ENCODE data around the gene RASA3. TPM values are rescaled to one million over a fixed set of nuclear protein-coding genes. Genes with fewer than 3 reads are reported as not detected.

Gene RASA3
- total RNA-seq, 2 experiments from 2014 or later = 3.6 to 17.9 TPM

DNA sequence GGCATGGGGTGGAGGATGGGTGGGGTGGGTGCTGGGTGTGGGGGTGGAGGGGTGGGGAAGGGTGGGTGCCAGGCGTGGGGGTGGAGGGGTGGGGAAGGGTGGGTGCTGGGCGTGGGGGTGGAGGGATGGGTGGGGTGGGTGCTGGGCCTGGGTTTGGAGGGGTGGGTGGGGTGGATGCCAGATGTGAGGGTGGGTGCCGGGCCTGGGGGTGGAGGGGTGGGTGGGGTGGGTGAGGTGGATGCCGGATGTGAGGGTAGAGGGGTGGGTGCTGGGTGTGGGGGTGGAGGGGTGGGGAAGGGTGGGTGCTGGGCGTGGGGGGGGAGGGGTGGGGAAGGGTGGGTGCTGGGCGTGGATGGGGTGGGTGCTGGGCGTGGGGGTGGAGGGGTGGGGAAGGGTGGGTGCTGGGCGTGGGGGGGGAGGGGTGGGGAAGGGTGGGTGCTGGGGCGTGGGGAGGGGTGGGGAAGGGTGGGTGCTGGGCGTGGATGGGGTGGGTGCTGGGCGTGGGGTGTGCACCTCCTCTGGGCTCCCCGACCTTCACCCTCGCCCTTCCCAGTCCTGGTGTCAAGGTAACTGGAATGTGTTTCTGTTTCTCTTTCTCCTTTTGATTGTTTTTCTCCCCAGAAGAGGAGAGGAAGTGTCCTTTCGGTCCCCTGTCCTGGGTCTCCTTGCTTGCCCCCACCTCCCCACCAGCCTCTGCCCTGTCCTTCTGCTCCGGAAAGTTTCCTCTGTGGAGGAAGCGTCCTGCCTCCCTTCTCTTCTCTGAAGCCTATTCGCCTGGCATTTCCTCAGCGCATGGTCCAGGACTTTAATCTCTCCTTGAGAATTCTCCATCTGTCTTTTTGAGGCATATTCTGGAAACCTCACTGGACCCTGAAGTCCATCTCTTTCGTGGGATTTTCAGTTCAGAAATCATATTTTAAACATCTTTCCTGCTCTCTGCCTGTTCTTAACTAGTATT lies 23.8 kb upstream of the RASA3 start:
- Histone ChIP-seq H3K4me1 (ENCODE audit: insufficient read depth, low read length, poor library complexity, severe bottlenecking) (peaks cover 5% of the 10 kb centered on the region), H3K4me3 (ENCODE audit: low read depth, low read length, poor library complexity, severe bottlenecking) (no peak overlapping the region), H3K9me3 (ENCODE audit: low read length) (no peaks in the 10 kb centered on the region), H3K9me2 (ENCODE audit: insufficient read depth, low read length) (no peaks in the 10 kb centered on the region), H3K36me3 (ENCODE audit: insufficient read depth, low read length) (no peaks in the 10 kb centered on the region), H4K20me1 (ENCODE audit: insufficient read depth, low read length) (no peaks in the 10 kb centered on the region), H2AFZ (ENCODE audit: low read length) (no peak overlapping the region), H3K4me2 (ENCODE audit: low read length) (no peak overlapping the region), H3K79me2 (ENCODE audit: insufficient read depth, low read depth, low read length) (no peaks in the 10 kb centered on the region), H3K27ac (ENCODE audit: low read depth, low read length, poor library complexity, severe bottlenecking) (no peak overlapping the region)
- ChIA-PET CTCF (ENCODE audit: unreplicated experiment) (no interaction called here), POLR2A (no interaction called here)
- DNase-seq (ENCODE audit: low spot score) = no peak
- no TSS peak for BruUV-seq (replicated peaks)
- no peak for TF ChIP-seq EZH2phosphoT487 (IDR thresholded peaks at IDR 0.05; ENCODE audit: borderline replicate concordance, low read depth, low read length)
- TF ChIP-seq, protein P1, sequence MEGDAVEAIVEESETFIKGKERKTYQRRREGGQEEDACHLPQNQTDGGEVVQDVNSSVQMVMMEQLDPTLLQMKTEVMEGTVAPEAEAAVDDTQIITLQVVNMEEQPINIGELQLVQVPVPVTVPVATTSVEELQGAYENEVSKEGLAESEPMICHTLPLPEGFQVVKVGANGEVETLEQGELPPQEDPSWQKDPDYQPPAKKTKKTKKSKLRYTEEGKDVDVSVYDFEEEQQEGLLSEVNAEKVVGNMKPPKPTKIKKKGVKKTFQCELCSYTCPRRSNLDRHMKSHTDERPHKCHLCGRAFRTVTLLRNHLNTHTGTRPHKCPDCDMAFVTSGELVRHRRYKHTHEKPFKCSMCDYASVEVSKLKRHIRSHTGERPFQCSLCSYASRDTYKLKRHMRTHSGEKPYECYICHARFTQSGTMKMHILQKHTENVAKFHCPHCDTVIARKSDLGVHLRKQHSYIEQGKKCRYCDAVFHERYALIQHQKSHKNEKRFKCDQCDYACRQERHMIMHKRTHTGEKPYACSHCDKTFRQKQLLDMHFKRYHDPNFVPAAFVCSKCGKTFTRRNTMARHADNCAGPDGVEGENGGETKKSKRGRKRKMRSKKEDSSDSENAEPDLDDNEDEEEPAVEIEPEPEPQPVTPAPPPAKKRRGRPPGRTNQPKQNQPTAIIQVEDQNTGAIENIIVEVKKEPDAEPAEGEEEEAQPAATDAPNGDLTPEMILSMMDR (conservative IDR thresholded peaks at IDR 0.05; ENCODE audit: low read length) = no peak
- intact Hi-C loops (cut with micrococcal nuclease; ENCODE audit: unreplicated experiment) = no loop called here

DNA sequence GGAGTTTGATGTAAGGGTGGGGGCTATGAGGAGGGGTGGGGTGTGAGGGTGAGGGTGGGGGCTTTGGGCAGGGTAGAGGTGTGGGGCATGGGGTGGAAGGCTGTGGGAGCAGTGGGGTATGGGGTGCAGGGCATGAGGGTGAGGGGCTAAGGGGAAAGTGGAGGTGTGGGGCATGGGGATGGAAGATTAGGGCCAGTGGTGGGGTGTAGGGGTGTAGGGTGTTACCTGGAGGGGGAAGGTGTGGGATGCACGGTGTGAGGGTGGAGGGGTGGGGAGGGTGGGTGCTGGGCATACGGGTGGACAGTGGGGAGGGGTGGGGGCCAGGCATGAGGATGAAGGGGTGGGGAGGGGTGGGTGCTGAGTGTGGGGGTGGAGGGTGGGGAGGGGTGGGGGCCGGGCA lies 22.9 kb upstream of the RASA3 start:
- Histone ChIP-seq H3K4me2 (ENCODE audit: low read length) (no peak overlapping the region), H4K20me1 (ENCODE audit: insufficient read depth, low read length) (no peaks in the 10 kb centered on the region), H3K27ac (ENCODE audit: low read depth, low read length, poor library complexity, severe bottlenecking) (no peak overlapping the region), H3K4me1 (ENCODE audit: insufficient read depth, low read length, poor library complexity, severe bottlenecking) (peaks cover 5% of the 10 kb centered on the region), H3K4me3 (ENCODE audit: low read depth, low read length, poor library complexity, severe bottlenecking) (no peak overlapping the region), H3K9me3 (ENCODE audit: low read length) (no peaks in the 10 kb centered on the region), H3K79me2 (ENCODE audit: insufficient read depth, low read depth, low read length) (no peaks in the 10 kb centered on the region), H3K36me3 (ENCODE audit: insufficient read depth, low read length) (no peaks in the 10 kb centered on the region), H2AFZ (ENCODE audit: low read length) (no peak overlapping the region), H3K9me2 (ENCODE audit: insufficient read depth, low read length) (no peaks in the 10 kb centered on the region)
- TF ChIP-seq, protein P1 (conservative IDR thresholded peaks at IDR 0.05; ENCODE audit: low read length) = no peak
- no peak for TF ChIP-seq EZH2phosphoT487 (IDR thresholded peaks at IDR 0.05; ENCODE audit: borderline replicate concordance, low read depth, low read length)
- no TSS peak for BruUV-seq (replicated peaks)
- DNase-seq (ENCODE audit: low spot score) = no peak
- CTCF ChIA-PET (ENCODE audit: unreplicated experiment) = no interaction called here
- POLR2A ChIA-PET = no interaction called here
- intact Hi-C loops (cut with micrococcal nuclease; ENCODE audit: unreplicated experiment) = no loop called here

DNA sequence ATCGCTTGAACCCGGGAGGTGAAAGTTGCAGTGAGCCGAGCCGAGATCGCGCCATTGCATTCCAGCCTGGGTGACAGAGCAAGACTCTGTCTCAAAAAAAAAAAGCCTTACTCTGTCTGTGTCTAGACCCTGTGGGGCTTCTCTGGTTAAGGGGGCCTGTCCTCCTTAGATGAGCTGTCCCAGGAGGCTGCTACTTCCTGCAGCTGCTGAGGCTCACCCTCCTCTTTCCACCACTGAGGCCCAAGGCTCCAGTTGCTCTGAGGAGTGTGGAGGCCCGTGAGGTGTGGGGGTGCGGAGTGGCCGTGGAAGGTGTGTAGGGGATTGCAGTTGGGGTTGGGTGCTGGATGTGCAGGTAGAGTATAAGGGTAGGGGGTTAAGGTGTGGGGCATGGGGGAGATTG lies 22.1 kb upstream of the RASA3 start:
- H3K79me2 ChIP-seq (ENCODE audit: insufficient read depth, low read depth, low read length) = no peaks in the 10 kb centered on the region
- H3K4me3 ChIP-seq (ENCODE audit: low read depth, low read length, poor library complexity, severe bottlenecking) = no peak overlapping the region
- ChIA-PET POLR2A (no interaction called here), CTCF (ENCODE audit: unreplicated experiment) (no interaction called here)
- no peaks in the 10 kb centered on the region for H3K9me3 ChIP-seq (ENCODE audit: low read length)
- no peaks in the 10 kb centered on the region for H4K20me1 ChIP-seq (ENCODE audit: insufficient read depth, low read length)
- intact Hi-C loops (cut with micrococcal nuclease; ENCODE audit: unreplicated experiment) = no loop called here
- peaks cover 5% of the 10 kb centered on the region for H3K4me1 ChIP-seq (ENCODE audit: insufficient read depth, low read length, poor library complexity, severe bottlenecking)
- no peaks in the 10 kb centered on the region for H3K36me3 ChIP-seq (ENCODE audit: insufficient read depth, low read length)
- TF ChIP-seq EZH2phosphoT487 (IDR thresholded peaks at IDR 0.05; ENCODE audit: borderline replicate concordance, low read depth, low read length) = no peak
- TF ChIP-seq, protein P1 (conservative IDR thresholded peaks at IDR 0.05; ENCODE audit: low read length) = no peak
- no peak overlapping the region for H3K27ac ChIP-seq (ENCODE audit: low read depth, low read length, poor library complexity, severe bottlenecking)
- no peak overlapping the region for H3K4me2 ChIP-seq (ENCODE audit: low read length)
- H2AFZ ChIP-seq (ENCODE audit: low read length) = no peak overlapping the region
- BruUV-seq (replicated peaks) = no TSS peak
- peak; percentile 25 for DNase-seq (ENCODE audit: low spot score)
- H3K9me2 ChIP-seq (ENCODE audit: insufficient read depth, low read length) = no peaks in the 10 kb centered on the region
